ENCODE measurements around the gene RPA1. TPM values are rescaled to one million over a fixed set of nuclear protein-coding genes. Genes with fewer than 3 reads are reported as not detected.
"Not testable (repeated sequence)": the region's sequence is repeated elsewhere in the genome, so short reads cannot be mapped to it uniquely, and the experiment has no call there.

Gene RPA1
- total and polyA plus RNA-seq, 7 donors: 22.1 to 82.1 (median 52.6) TPM

DNA sequence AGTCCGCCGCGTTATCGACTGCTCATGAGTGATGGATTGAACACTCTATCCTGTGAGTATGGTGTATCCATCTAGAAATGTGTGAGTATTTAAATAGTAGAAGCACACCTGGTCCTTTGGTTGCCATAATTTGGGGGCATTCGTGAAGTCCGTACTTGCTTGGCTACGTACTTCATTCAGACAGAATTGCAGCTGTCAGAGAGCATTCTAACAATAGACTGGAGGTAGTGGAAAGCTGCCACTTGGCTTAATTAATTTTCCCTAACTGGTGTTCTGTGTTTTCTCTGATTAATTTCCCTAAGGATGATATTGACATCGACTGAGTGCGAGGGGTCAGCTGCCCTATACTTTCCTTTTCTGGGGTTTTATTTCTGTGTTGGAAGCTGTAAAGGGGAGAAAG, 14.1 kb downstream of the RPA1 start:
- peaks cover 6 to 63% of the 10 kb centered on the region in 2 donors for H3K36me3 ChIP-seq (ENCODE audit: insufficient read depth in 1 of 2, low read depth in 1 of 2)
- H3K4me3 ChIP-seq: no peak overlapping the region
- no peaks in the 10 kb centered on the region for H3K9me3 ChIP-seq
- no peak for TF ChIP-seq CTCF (IDR thresholded peaks at IDR 0.05)
- H3K4me1 ChIP-seq: no peaks in the 10 kb centered on the region
- peak overlapping the region; percentile 43 for H3K27ac ChIP-seq
- no peak for DNase-seq
- ATAC-seq: peak in 3 of 4 donors; percentile 30 to 75 (median 61)
- H3K27me3 ChIP-seq (ENCODE audit: insufficient read depth in 3 of 3, low read length in 2 of 3): no peaks in the 10 kb centered on the region
- intact Hi-C loops (cut with DNase I): no loop called here
- WGBS, 3 donors: 47 to 59% (median 53%) methylated on average over 9 of the region's 9 CpGs

DNA sequence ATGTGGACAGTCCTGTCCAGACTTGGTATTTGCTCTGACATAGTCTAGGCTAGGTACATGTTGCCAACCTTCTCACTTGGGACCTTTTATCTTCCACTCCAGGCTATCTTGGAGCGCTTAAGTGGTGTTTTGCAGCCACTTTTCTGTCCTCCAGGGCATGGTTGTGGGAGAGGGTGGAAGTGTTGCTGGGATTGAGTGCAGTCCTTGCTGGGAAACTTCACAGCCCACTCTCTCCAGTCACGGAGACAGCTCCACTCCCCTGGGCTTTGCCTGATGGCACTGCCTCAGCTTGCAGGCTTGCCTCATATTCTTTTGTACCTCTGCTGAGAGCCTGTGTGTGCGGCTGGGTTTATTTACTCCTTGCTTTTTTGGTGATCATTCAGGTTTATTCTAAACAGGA, 17.4 kb downstream of the RPA1 start:
- H3K27me3 ChIP-seq (ENCODE audit: insufficient read depth in 3 of 3, low read length in 2 of 3): no peaks in the 10 kb centered on the region
- WGBS, 3 donors: 81 to 95% (median 91%) methylated on average over 3 of the region's 3 CpGs
- H3K4me3 ChIP-seq: no peak overlapping the region
- TF ChIP-seq CTCF (IDR thresholded peaks at IDR 0.05): no peak
- DNase-seq (no peak), ATAC-seq (no peak)
- no peak overlapping the region for H3K27ac ChIP-seq
- H3K9me3 ChIP-seq: no peaks in the 10 kb centered on the region
- intact Hi-C loops (cut with DNase I): no loop called here
- H3K4me1 ChIP-seq: no peaks in the 10 kb centered on the region
- peaks cover 6 to 92% of the 10 kb centered on the region in 2 donors for H3K36me3 ChIP-seq (ENCODE audit: insufficient read depth in 1 of 2, low read depth in 1 of 2)

GRCh38 chr17:1852327-1852726, 22.5 kb downstream of the RPA1 start:
- peaks cover 2 to 88% of the 10 kb centered on the region in 2 donors for H3K36me3 ChIP-seq (ENCODE audit: insufficient read depth in 1 of 2, low read depth in 1 of 2)

GRCh38 chr17:1853698-1854097, 23.9 kb downstream of the RPA1 start:
- DNase-seq (no peak), ATAC-seq (no peak)
- Histone ChIP-seq H3K9me3 (no peaks in the 10 kb centered on the region), H3K27me3 (ENCODE audit: insufficient read depth in 3 of 3, low read length in 2 of 3) (no peaks in the 10 kb centered on the region), H3K27ac (no peak overlapping the region), H3K4me1 (no peaks in the 10 kb centered on the region), H3K4me3 (no peak overlapping the region), H3K36me3 (ENCODE audit: insufficient read depth in 1 of 2, low read depth in 1 of 2) (peaks cover 2 to 81% of the 10 kb centered on the region in 2 donors)
- no peak for TF ChIP-seq CTCF (IDR thresholded peaks at IDR 0.05)
- 85 to 91% (median 88%) methylated on average over 3 of the region's 3 CpGs for WGBS, 3 donors
- intact Hi-C loops (cut with DNase I): no loop called here

More at GRCh38 chr17:1852327-1852726, 22.5 kb downstream of the RPA1 start:
- ATAC-seq: no peak
- no peaks in the 10 kb centered on the region for H3K4me1 ChIP-seq
- intact Hi-C loops (cut with DNase I): no loop called here
- H3K27me3 ChIP-seq (ENCODE audit: insufficient read depth in 3 of 3, low read length in 2 of 3): no peaks in the 10 kb centered on the region
- WGBS, 3 donors: 69 to 76% (median 71%) methylated on average over 6 of the region's 6 CpGs
- H3K9me3 ChIP-seq: no peaks in the 10 kb centered on the region
- no peak overlapping the region for H3K4me3 ChIP-seq
- TF ChIP-seq CTCF (IDR thresholded peaks at IDR 0.05): no peak
- no peak overlapping the region for H3K27ac ChIP-seq
- no peak for DNase-seq

- H3K27ac ChIP-seq; H3K9me3 ChIP-seq; intact Hi-C loops (cut with DNase I); DNase-seq; H3K4me3 ChIP-seq; H3K27me3 ChIP-seq (ENCODE audit: insufficient read depth in 3 of 3, low read length in 2 of 3); ATAC-seq: not testable (repeated sequence)
- peaks cover 2 to 67% of the 10 kb centered on the region in 2 donors for H3K36me3 ChIP-seq (ENCODE audit: insufficient read depth in 1 of 2, low read depth in 1 of 2)
- peaks cover 14% of the 10 kb centered on the region for H3K4me1 ChIP-seq
- WGBS, 3 donors: 92 to 94% (median 94%) methylated on average over 8 of the region's 8 CpGs
Measured at GRCh38 chr17:1856462-1856861, 26.7 kb downstream of the RPA1 start.
